Right atrium auricular region (tissue), 2 donors: ENCODE measurements around the gene FBN2. TPM values are rescaled to one million over a fixed set of nuclear protein-coding genes. Genes with fewer than 3 reads are reported as not detected.
"Not testable (repeated sequence)": the region's sequence is repeated elsewhere in the genome, so short reads cannot be mapped to it uniquely, and the experiment has no call there.

Experiments used
- DNase-seq: peaks from one replicate; pipeline ENCODE4 v3.0.0-alpha.2; 2019; ENCODE audit warnings: low spot score
- H3K27ac ChIP-seq, 2 donors: fragments of 200-600 bp; sonication (generic); 1 replicate in 1 of 2; 2 replicates in 1 of 2; pipeline ENCODE4 v1.5.1; 2016 to 2019
- H3K27me3 ChIP-seq, 2 donors: fragments of 200-600 bp; sonication (generic); one replicate each; pipeline versions ENCODE4 v1.5.1 to v1.6.0; 2017 to 2019
- H3K36me3 ChIP-seq: fragments of 200-600 bp; sonication (generic); one replicate; pipeline ENCODE4 v1.5.1; 2016
- H3K4me1 ChIP-seq, 2 donors: fragments of 200-600 bp; sonication (generic); one replicate each; pipeline versions ENCODE4 v1.5.1 to v1.6.0; 2017 to 2019
- H3K4me3 ChIP-seq, 2 donors: fragments of 200-600 bp; sonication (generic); 1 replicate in 1 of 2; 2 replicates in 1 of 2; pipeline ENCODE4 v1.5.1; 2017 to 2019; ENCODE audit warnings: mild to moderate bottlenecking in 1 of 2, moderate library complexity in 1 of 2
- H3K9me3 ChIP-seq, 2 donors: fragments of 200-600 bp; sonication (generic); one replicate each; pipeline ENCODE4 v1.5.1; 2019
- CTCF ChIP-seq, 2 donors: fragments of 200-600 bp; sonication (generic); IDR thresholded peaks; one replicate each; pipeline ENCODE4 v1.5.1; 2019; ENCODE audit warnings: antibody characterized with exemption in 2 of 2
- total RNA-seq, 2 donors: library from RNA; depleted of rRNA; stranded (reverse); fragments of >200 nt; gene quantifications; one replicate each; pipeline ENCODE4 v1.1.0, GENCODE V29; 2016

Gene FBN2
- total RNA-seq, 2 donors from 2014 or later: 1.1 to 4.6 TPM

- DNase-seq: no peak
- no peaks in the 10 kb centered on the region for H3K36me3 ChIP-seq
- H3K27ac ChIP-seq: no peak overlapping the region
- no peaks in the 10 kb centered on the region for H3K4me1 ChIP-seq
- H3K4me3 ChIP-seq: no peak overlapping the region
- H3K9me3 ChIP-seq: no peaks in the 10 kb centered on the region
- TF ChIP-seq CTCF (IDR thresholded peaks at IDR 0.05): no peak
- no peaks in the 10 kb centered on the region for H3K27me3 ChIP-seq
Observed at GRCh38 chr5:128519827-128520226, 18.2 kb downstream of the FBN2 start.

- no peaks in the 10 kb centered on the region for H3K4me1 ChIP-seq
- H3K27ac ChIP-seq: no peak overlapping the region
- no peaks in the 10 kb centered on the region for H3K9me3 ChIP-seq
- H3K36me3 ChIP-seq: no peaks in the 10 kb centered on the region
- no peaks in the 10 kb centered on the region for H3K27me3 ChIP-seq
- DNase-seq: no peak
- H3K4me3 ChIP-seq: no peak overlapping the region
- TF ChIP-seq CTCF (IDR thresholded peaks at IDR 0.05): no peak
Observed at GRCh38 chr5:128516978-128517377, 21.1 kb downstream of the FBN2 start.

- Histone ChIP-seq H3K4me3 (no peak overlapping the region), H3K27me3 (no peaks in the 10 kb centered on the region), H3K27ac (no peak overlapping the region), H3K36me3 (no peaks in the 10 kb centered on the region), H3K4me1 (no peaks in the 10 kb centered on the region), H3K9me3 (no peaks in the 10 kb centered on the region)
- TF ChIP-seq CTCF (IDR thresholded peaks at IDR 0.05): no peak
- no peak for DNase-seq
Observed at GRCh38 chr5:128513806-128514205, 24.2 kb downstream of the FBN2 start.

- Histone ChIP-seq H3K4me1 (no peaks in the 10 kb centered on the region), H3K36me3 (no peaks in the 10 kb centered on the region), H3K27me3 (no peaks in the 10 kb centered on the region), H3K9me3 (peaks cover 0 to 7% of the 10 kb centered on the region in 2 donors), H3K27ac (no peak overlapping the region), H3K4me3 (no peak overlapping the region)
- TF ChIP-seq CTCF (IDR thresholded peaks at IDR 0.05): no peak
- DNase-seq: no peak
Observed at GRCh38 chr5:128512894-128513293, 25.2 kb downstream of the FBN2 start.

- peaks cover 0 to 7% of the 10 kb centered on the region in 2 donors for H3K9me3 ChIP-seq
- TF ChIP-seq CTCF (IDR thresholded peaks at IDR 0.05): no peak
Observed at GRCh38 chr5:128506643-128507042, 31.4 kb downstream of the FBN2 start.

GRCh38 chr5:128503727-128504126, 34.3 kb downstream of the FBN2 start:
- DNase-seq: not testable (repeated sequence)

More at GRCh38 chr5:128506643-128507042, 31.4 kb downstream of the FBN2 start:
- Histone ChIP-seq H3K27ac (no peak overlapping the region), H3K27me3 (no peaks in the 10 kb centered on the region), H3K4me3 (no peak overlapping the region), H3K4me1 (no peaks in the 10 kb centered on the region), H3K36me3 (no peaks in the 10 kb centered on the region)
- DNase-seq: no peak

More at GRCh38 chr5:128503727-128504126, 34.3 kb downstream of the FBN2 start:
- not testable (repeated sequence) for H3K36me3 ChIP-seq, H3K27ac ChIP-seq, H3K4me1 ChIP-seq, H3K4me3 ChIP-seq, H3K9me3 ChIP-seq, H3K27me3 ChIP-seq
